ENCODE results near the gene ZDHHC23. TPM values are rescaled to one million over a fixed set of nuclear protein-coding genes. Genes with fewer than 3 reads are reported as not detected.

Gene ZDHHC23
- polyA plus RNA-seq, 3 donors: 0.05 to 0.87 (median 0.28) TPM

DNA sequence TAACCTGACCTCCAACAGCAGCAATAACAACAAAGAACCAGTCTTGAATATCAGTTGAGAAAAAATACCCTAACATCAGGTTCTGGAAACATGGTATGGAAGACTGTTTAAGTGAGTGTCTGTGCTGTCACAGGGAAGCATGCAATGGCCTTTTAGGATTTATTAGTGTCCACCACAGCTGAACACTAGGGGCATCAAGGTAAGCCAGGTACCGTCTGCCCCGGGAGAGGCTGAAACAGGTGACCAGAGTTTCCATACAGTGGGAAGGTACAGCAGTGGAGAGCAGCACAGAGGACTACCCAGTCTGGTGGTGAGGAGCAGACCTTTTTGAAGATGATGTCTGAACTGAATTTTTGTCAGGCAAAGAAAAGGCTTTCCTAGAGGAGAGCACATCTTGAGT, 18.4 kb downstream of the ZDHHC23 start:
- no peak overlapping the region for H3K4me3 Mint-ChIP-seq
- no peaks in the 10 kb centered on the region for H3K27me3 Mint-ChIP-seq (ENCODE audit: low read depth in 3 of 3)
- Histone ChIP-seq H3K79me2 (ENCODE audit: insufficient read depth, low read length) (no peaks in the 10 kb centered on the region), H3K4me2 (replicated peaks; ENCODE audit: extremely low read depth, low read length, poor library complexity, severe bottlenecking) (no peak overlapping the region), H3K27ac (ENCODE audit: low read depth in 1 of 2, low read length in 2 of 2) (no peak overlapping the region), H2AFZ (ENCODE audit: insufficient read depth, low read depth, low read length, poor library complexity, severe bottlenecking) (no peak overlapping the region), H3K9ac (ENCODE audit: insufficient read depth, low read length, poor library complexity, severe bottlenecking) (no peak overlapping the region), H3K4me3 (replicated peaks in 1 of 3; ENCODE audit: low read depth in 2 of 3, low read length in 3 of 3) (no peak overlapping the region), H3K27me3 (ENCODE audit: control insufficient read depth in 2 of 2, insufficient read depth in 2 of 2, low read length in 2 of 2) (no peaks in the 10 kb centered on the region), H4K20me1 (ENCODE audit: insufficient read depth, low read length) (no peaks in the 10 kb centered on the region), H3K36me3 (replicated peaks in 1 of 2; ENCODE audit: control insufficient read depth in 1 of 2, insufficient read depth in 2 of 2, low read length in 2 of 2) (no peaks in the 10 kb centered on the region), H3K4me1 (ENCODE audit: control insufficient read depth in 1 of 2, insufficient read depth in 2 of 2, low read length in 2 of 2) (no peaks in the 10 kb centered on the region), H3K9me3 (replicated peaks in 1 of 2; ENCODE audit: control insufficient read depth in 1 of 2, insufficient read depth in 1 of 2, low read length in 2 of 2) (no peaks in the 10 kb centered on the region)
- TF ChIP-seq, protein P1, sequence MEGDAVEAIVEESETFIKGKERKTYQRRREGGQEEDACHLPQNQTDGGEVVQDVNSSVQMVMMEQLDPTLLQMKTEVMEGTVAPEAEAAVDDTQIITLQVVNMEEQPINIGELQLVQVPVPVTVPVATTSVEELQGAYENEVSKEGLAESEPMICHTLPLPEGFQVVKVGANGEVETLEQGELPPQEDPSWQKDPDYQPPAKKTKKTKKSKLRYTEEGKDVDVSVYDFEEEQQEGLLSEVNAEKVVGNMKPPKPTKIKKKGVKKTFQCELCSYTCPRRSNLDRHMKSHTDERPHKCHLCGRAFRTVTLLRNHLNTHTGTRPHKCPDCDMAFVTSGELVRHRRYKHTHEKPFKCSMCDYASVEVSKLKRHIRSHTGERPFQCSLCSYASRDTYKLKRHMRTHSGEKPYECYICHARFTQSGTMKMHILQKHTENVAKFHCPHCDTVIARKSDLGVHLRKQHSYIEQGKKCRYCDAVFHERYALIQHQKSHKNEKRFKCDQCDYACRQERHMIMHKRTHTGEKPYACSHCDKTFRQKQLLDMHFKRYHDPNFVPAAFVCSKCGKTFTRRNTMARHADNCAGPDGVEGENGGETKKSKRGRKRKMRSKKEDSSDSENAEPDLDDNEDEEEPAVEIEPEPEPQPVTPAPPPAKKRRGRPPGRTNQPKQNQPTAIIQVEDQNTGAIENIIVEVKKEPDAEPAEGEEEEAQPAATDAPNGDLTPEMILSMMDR (IDR thresholded peaks at IDR 0.05): no peak
- H3K36me3 Mint-ChIP-seq: no peaks in the 10 kb centered on the region
- no peak overlapping the region for H3K27ac Mint-ChIP-seq
- intact Hi-C loops (cut with micrococcal nuclease): no loop called here
- no peaks in the 10 kb centered on the region for H3K4me1 Mint-ChIP-seq
- WGBS (ENCODE audit: insufficient coverage): 100% methylated on average over 1 of the region's 2 CpGs
- DNase-seq: no peak
- peaks cover 0 to 6% (median 0%) of the 10 kb centered on the region in 7 donors for H3K9me3 Mint-ChIP-seq

DNA sequence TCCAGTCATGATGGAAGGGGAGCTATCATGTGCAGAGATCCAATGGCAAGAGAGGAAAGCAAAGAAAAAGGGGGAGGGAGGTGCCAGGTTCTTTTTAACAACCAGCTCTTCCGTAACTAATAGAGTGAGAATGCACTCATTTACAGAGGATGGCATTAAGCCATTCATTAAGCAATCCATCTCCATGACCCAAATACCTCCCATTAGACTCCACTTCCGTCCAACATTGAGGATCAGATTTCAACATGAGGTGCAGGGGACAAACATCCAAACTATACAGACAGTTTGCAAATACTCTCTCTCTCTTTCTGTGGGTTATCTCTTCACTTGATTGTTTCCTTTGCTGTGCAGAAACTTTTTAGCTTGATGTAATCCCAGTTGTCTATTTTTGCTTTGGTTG, 21.2 kb downstream of the ZDHHC23 start:
- peaks cover 0 to 5% of the 10 kb centered on the region in 2 donors for H3K36me3 Mint-ChIP-seq
- Histone ChIP-seq H3K27ac (ENCODE audit: low read depth in 1 of 2, low read length in 2 of 2) (no peak overlapping the region), H3K27me3 (ENCODE audit: control insufficient read depth in 2 of 2, insufficient read depth in 2 of 2, low read length in 2 of 2) (no peaks in the 10 kb centered on the region), H3K9me3 (replicated peaks in 1 of 2; ENCODE audit: control insufficient read depth in 1 of 2, insufficient read depth in 1 of 2, low read length in 2 of 2) (peaks cover 0 to 6% of the 10 kb centered on the region in 2 donors), H3K4me1 (ENCODE audit: control insufficient read depth in 1 of 2, insufficient read depth in 2 of 2, low read length in 2 of 2) (no peaks in the 10 kb centered on the region), H2AFZ (ENCODE audit: insufficient read depth, low read depth, low read length, poor library complexity, severe bottlenecking) (no peak overlapping the region), H3K79me2 (ENCODE audit: insufficient read depth, low read length) (no peaks in the 10 kb centered on the region), H3K4me2 (replicated peaks; ENCODE audit: extremely low read depth, low read length, poor library complexity, severe bottlenecking) (no peak overlapping the region), H3K9ac (ENCODE audit: insufficient read depth, low read length, poor library complexity, severe bottlenecking) (no peak overlapping the region), H3K36me3 (replicated peaks in 1 of 2; ENCODE audit: control insufficient read depth in 1 of 2, insufficient read depth in 2 of 2, low read length in 2 of 2) (no peaks in the 10 kb centered on the region), H3K4me3 (replicated peaks in 1 of 3; ENCODE audit: low read depth in 2 of 3, low read length in 3 of 3) (no peak overlapping the region), H4K20me1 (ENCODE audit: insufficient read depth, low read length) (no peaks in the 10 kb centered on the region)
- TF ChIP-seq, protein P1 (IDR thresholded peaks at IDR 0.05): no peak
- intact Hi-C loops (cut with micrococcal nuclease): no loop called here
- H3K27me3 Mint-ChIP-seq (ENCODE audit: low read depth in 3 of 3): no peaks in the 10 kb centered on the region
- peaks cover 10 to 23% (median 14%) of the 10 kb centered on the region in 7 donors for H3K9me3 Mint-ChIP-seq
- H3K4me1 Mint-ChIP-seq: no peaks in the 10 kb centered on the region
- no peak overlapping the region for H3K27ac Mint-ChIP-seq
- WGBS (ENCODE audit: insufficient coverage): 83% methylated on average over 1 of the region's 2 CpGs
- no peak overlapping the region for H3K4me3 Mint-ChIP-seq
- DNase-seq: no peak

Measured in CD14-positive monocyte (primary cell).